GM12872 (cell line): Measurements from ENCODE around the gene FLG2.

ENCODE experiments used
- CTCF ChIP-seq: IDR thresholded peaks from 3 replicates; pipeline ENCODE4 v1.5.1; 2011; ENCODE audit warnings: low read depth, mild to moderate bottlenecking, low read length, moderate library complexity; ENCODE audit not compliant: insufficient read depth

Gene FLG2

DNA sequence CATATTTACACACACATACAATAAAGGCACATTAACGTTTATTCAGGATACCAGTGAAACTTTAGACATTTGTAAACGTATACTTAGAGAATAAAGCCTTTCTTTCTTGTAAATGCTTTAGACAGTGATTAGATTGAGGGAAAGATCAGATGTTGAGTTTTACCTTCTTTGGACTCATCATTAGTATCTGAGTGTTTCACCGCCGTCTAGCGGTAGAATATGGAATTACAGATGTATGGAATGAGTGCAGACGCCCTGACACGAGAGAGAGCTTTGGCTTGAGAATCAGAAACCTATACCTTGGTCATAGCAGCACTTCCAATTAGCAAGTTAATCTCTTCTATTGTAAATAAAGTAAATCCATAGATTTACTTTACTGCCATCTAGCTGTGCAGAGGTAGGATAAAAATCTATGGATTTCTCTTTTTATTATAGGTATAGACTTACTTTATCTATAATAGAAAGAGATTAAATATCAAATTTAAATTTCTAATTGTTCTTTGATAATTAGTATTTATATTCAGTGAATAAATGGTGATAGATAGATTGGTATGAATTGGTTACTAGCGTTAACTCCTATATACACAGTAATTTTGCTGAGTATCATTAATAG lies 12.6 kb downstream of the FLG2 start:
- TF ChIP-seq CTCF: peak; percentile 92

- TF ChIP-seq CTCF: no peak
These were observed 15.4 kb downstream of the FLG2 start for GRCh38 chr1:152344438-152344837.

DNA sequence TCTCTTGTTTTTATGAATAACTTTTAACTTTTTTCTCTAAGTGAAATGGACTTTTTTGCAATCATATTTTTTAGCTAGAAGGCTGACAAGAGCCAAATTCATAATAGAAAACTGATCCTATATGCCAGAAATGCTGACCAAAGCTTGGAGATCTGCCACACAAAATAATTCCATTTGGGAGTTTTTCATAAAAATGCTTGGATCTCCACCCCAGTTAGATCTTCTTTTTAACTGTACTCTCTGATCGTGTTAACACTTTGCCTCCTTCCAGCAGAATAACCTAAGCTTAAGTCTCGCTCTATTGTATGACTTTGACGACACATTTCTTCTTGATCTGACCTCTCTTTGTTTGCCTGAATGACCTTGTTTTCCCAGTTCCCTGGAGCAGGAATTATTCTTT lies 16.8 kb downstream of the FLG2 start:
- TF ChIP-seq CTCF: no peak

- TF ChIP-seq CTCF: no peak
These were observed 24.4 kb downstream of the FLG2 start for GRCh38 chr1:152335399-152335798.

DNA sequence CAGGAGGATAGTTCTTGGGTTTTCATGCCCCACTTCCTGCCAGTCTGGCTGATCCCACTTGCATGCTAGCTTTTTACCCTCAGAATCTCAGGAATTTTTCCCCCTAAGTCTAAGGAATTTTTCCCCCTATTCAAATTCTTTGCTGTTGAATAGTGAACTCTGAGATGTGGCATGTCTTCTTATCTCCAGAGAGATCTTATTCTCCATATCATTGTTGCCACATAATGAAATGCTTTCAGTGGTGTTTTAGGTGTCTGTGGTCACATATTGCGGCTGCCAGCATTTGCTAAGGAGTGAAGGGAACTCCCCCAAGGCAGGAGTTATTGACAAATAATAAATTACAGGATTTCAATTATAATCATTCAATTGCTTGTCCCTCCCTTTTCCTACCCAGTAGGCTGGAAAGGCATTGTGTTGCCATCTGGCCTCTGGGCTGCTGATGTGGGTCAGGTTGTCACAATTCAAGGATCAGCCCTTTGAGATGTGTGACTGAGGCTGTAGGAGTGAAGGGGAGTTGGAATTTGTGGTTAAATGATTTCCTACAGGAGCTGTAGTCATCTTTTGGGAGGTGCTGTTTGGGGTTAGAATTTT lies 30.9 kb downstream of the FLG2 start:
- no peak for TF ChIP-seq CTCF

DNA sequence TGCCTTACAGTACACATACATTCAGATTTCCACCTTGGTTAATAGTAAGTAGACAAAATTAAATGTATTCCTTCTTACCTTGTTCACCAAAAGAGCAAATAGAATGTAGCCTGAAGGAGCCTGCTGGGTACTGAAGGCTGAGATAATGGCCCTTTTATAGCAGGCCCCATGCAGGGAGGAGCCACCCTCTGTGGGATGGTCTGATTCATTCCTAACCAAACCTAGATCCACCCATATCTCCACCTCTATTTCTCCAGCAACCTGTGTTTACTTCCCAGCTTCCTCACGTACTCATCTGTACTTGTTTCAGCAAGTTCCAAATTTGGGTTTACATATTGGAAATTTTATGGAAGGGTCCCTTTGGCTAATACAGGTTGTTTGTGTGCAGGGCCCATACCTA lies 34.7 kb downstream of the FLG2 start, which contains the start of gene FLG:
Gene FLG (minus strand): TSS at position 129 of the 400 bp plus-strand sequence. CDS start 9,783 bp downstream, outside the sequence.
- no peak for TF ChIP-seq CTCF

DNA sequence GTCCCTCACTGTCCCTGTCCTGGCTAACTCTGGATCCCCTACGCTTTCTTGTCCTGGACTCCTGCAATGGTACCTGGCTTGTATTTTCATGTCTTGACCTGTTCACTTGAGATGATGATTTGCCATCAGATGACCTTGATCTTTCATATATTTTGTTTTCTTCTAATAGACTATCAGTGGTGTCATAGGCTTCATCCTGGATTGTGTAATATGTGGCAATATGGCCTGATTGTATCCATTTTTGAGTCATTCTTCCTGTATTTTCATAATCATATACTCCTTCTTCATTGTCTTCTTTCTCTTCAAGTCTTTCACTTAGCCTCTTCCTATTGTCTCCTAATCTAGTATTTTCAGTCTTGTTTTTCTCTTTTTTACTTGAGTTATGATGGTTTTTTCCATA lies 45.8 kb downstream of the FLG2 start:
- no peak for TF ChIP-seq CTCF
